Measurements from ENCODE around the gene EML4. TPM values are rescaled to one million over a fixed set of nuclear protein-coding genes. Genes with fewer than 3 reads are reported as not detected.

The EML4 gene
- total and polyA plus RNA-seq, 12 donors, result 29.9 to 64.0 (median 51.9) TPM

DNA sequence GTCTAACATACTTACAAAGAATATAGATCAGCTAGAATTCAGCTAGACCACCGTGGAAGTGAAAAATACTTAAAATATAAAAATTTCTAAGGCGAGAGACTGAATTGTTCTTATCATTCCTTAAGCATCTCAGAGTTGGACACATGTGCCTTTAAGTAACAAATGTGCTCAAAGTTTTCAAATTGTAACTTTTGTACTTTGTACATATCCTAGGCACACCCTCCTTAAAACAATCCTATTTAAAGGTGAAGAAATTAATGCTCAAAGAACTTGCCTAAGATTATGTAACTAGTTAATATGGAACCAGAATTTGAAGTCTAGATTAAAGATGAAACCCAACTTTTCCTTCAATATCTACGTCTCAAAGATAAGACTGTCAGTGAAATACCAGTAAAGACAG is 74.1 kb downstream of the EML4 start:
- Histone ChIP-seq H3K27me3 (no peaks in the 10 kb centered on the region), H3K9me3 (replicated peaks in 1 of 3) (no peaks in the 10 kb centered on the region), H3K27ac (no peak overlapping the region), H3K4me1 (replicated peaks in 1 of 2) (peaks cover 11% of the 10 kb centered on the region in 2 donors), H3K36me3 (replicated peaks in 1 of 2) (no peaks in the 10 kb centered on the region), H3K4me3 (no peak overlapping the region)
- intact Hi-C loops (cut with DNase I), result no loop called here
- TF ChIP-seq CTCF (IDR thresholded peaks at IDR 0.05) (no peak), POLR2A (IDR thresholded peaks at IDR 0.05) (no peak)
- WGBS, 4 donors, result 84 to 92% (median 90%) methylated on average over 3 of the region's 3 CpGs
- no peak for DNase-seq

DNA sequence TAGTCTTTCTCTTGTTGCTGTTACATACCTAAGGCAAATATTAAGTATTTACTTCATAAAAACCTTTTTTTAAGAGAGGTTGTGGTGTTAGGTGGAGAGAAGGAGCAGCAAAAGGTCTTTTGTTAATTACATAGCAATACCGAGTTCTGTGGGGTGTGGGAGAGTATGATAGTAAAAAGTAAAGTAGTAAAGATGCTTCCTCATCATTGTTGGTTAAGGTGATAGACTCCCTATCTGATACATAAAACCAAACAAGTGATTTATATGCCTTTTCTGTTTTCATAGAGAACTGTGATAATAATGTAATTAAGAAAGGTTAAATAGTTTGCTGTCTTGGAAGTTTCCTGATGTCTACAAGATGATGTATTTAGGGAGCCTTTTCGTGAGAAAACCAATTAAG is 75.4 kb downstream of the EML4 start:
- Histone ChIP-seq H3K36me3 (replicated peaks in 1 of 2) (no peaks in the 10 kb centered on the region), H3K9me3 (replicated peaks in 1 of 3) (no peaks in the 10 kb centered on the region), H3K4me1 (replicated peaks in 1 of 2) (peaks cover 5 to 21% of the 10 kb centered on the region in 2 donors), H3K27me3 (no peaks in the 10 kb centered on the region), H3K4me3 (no peak overlapping the region), H3K27ac (no peak overlapping the region)
- DNase-seq, result no peak
- intact Hi-C loops (cut with DNase I), result no loop called here
- WGBS, 4 donors, result 89 to 93% (median 91%) methylated on average over 2 of the region's 2 CpGs
- TF ChIP-seq POLR2A (IDR thresholded peaks at IDR 0.05) (no peak), CTCF (IDR thresholded peaks at IDR 0.05) (no peak)

DNA sequence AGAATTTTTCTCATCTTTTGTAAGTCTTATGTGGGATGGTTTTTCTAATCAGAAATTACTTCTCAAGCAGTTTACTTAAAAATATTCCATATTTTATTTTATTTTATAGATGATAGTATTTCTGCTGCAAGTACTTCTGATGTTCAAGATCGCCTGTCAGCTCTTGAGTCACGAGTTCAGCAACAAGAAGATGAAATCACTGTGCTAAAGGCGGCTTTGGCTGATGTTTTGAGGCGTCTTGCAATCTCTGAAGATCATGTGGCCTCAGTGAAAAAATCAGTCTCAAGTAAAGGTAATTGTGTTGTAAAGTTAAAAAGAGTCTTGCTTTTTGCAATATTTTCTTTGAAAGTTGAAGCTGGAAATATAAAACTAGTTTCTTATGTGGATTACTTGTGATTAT is 76.2 kb downstream of the EML4 start:
- TF ChIP-seq POLR2A (IDR thresholded peaks at IDR 0.05) (no peak), CTCF (IDR thresholded peaks at IDR 0.05) (no peak)

DNA sequence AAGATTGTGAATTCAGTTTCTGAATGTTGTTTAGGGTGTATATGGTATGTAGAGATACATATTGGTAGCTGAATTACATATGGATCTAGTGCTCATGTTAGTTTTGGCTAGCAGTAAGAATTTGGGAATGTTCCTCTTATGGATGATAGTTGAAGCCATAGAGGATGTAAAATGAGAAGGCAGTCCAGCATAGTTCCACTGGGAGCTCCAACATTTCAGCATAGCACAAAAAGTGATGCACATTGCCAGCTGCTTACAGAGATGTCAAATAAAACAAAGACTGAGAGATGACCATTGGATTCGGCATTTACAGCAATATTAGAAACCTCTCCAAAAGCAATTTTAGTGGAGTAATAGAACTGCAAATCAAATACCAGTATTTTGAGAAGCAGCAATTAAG is 77.4 kb downstream of the EML4 start:
- no peak for DNase-seq
- no peaks in the 10 kb centered on the region for H3K36me3 ChIP-seq (replicated peaks in 1 of 2)
- intact Hi-C loops (cut with DNase I), result no loop called here
- peaks cover 1 to 15% of the 10 kb centered on the region in 2 donors for H3K4me1 ChIP-seq (replicated peaks in 1 of 2)
- no peaks in the 10 kb centered on the region for H3K27me3 ChIP-seq
- H3K9me3 ChIP-seq (replicated peaks in 1 of 3), result no peaks in the 10 kb centered on the region
- WGBS, 4 donors, result 88 to 98% (median 96%) methylated on average over 1 of the region's 1 CpG
- H3K27ac ChIP-seq, result no peak overlapping the region
- H3K4me3 ChIP-seq, result no peak overlapping the region
- no peak for TF ChIP-seq CTCF (IDR thresholded peaks at IDR 0.05)
- no peak for TF ChIP-seq POLR2A (IDR thresholded peaks at IDR 0.05)

More for the DNA sequence above, 76.2 kb downstream of the EML4 start:
- whole genome bisulfite sequencing, 4 donors, result 91 to 97% (median 95%) methylated on average over 4 of the region's 4 CpGs
- no peak for DNase-seq
- intact Hi-C loops (cut with DNase I), result no loop called here
- peaks cover 5 to 22% of the 10 kb centered on the region in 2 donors for H3K4me1 ChIP-seq (replicated peaks in 1 of 2)
- no peaks in the 10 kb centered on the region for H3K27me3 ChIP-seq
- H3K27ac ChIP-seq, result no peak overlapping the region
- H3K4me3 ChIP-seq, result no peak overlapping the region
- no peaks in the 10 kb centered on the region for H3K9me3 ChIP-seq (replicated peaks in 1 of 3)
- H3K36me3 ChIP-seq (replicated peaks in 1 of 2), result no peaks in the 10 kb centered on the region

Measured in adrenal gland (tissue), 12 donors.